HG02588 (cell line): Measurements from ENCODE around the gene DCLK1.

Source experiments
- ATAC-seq: cut with Tn5 transposase; IDR thresholded peaks from one replicate; pipeline ENCODE4 v1.9.1; 2021; ENCODE audit warnings: mild to moderate bottlenecking, moderate library complexity; ENCODE audit not compliant: unreplicated experiment

DCLK1 gene

DNA sequence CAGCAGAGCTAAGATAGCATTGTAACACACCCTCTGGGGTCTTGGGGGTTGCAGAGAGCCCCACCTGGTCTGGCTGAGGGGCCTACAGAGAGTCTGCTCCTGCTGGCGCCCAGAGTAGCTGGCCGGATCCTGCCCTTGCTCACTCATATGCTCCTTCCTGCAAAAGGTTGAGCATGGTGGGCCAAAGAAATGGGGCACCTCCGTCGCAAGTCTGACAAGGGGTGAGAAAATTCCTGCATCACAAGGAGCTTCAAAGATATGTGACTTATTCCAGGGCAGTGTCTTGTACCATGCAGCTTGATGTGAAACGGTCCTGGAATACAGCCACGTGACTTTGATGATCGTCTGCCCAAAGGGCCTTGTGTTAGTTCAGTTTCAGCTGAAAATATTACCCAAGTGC lies 218.3 kb downstream of the DCLK1 start:
- no peak for ATAC-seq

- no peak for ATAC-seq
Observed at GRCh38 chr13:35909837-35910540, 221.2 kb downstream of the DCLK1 start.

DNA sequence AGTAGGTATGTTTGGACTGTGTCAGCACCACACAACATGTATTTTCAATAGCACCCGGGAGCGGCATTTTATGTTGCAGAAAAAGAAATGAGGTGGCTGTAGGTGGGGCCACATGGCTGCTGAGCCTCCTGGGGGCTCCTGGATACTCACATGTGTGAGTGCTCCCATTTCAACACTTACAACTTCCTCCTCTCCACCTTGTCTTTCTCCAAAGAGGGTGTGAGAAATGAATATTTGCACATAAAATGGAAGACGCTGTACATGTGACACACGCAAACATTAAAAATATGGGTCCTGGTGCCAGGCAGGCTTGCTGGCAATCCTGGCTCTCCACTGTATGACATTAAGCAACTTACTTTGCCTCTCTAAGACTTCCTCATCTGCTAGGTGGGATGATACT lies 222.1 kb downstream of the DCLK1 start:
- no peak for ATAC-seq

GRCh38 chr13:35908226-35908625 lies 223.0 kb downstream of the DCLK1 start:
- no peak for ATAC-seq

- no peak for ATAC-seq
Observed at GRCh38 chr13:35906636-35907035, 224.5 kb downstream of the DCLK1 start.

GRCh38 chr13:35903075-35903474 lies 228.1 kb downstream of the DCLK1 start:
- ATAC-seq: no peak

DNA sequence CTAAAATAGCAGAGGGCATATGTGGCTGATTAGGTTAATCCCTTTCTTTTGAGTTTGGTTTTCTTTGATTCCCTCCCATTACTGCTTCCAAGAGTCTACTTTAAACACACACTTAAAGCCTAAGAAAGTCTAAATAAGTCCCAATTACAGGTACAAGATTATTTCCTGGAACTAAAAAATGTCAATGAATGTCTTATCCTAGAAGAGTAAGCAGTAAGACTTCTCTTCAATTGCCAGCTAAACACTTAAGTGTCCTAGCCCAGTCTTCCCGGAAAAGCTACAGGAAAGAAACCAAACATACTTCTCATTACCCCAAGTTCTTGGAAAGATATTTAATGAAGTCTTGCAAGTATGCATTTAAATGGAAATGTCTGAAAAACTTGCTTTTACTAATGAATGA lies 233.1 kb downstream of the DCLK1 start:
- ATAC-seq: no peak

DNA sequence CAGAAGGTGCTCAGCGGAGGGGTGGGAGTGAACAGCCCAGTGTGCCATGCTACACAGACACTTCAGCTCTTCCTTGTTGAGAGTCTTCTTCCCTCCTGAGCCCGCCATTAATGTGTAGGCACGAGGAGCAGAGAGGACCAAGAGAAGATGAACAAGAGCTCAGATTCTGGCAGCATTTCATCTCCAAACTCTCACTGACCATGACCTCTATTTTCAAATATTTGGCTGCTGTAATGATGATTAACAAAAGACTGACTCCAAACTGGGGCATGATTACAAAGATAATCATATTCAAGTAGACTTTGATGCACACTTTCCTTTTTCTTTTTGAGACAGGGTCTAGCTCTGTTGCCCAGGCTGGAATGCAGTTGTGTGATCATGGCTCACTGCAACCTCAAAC lies 236.5 kb downstream of the DCLK1 start:
- ATAC-seq: no peak

GRCh38 chr13:35892837-35893814 lies 238.1 kb downstream of the DCLK1 start:
- ATAC-seq: no peak

DNA sequence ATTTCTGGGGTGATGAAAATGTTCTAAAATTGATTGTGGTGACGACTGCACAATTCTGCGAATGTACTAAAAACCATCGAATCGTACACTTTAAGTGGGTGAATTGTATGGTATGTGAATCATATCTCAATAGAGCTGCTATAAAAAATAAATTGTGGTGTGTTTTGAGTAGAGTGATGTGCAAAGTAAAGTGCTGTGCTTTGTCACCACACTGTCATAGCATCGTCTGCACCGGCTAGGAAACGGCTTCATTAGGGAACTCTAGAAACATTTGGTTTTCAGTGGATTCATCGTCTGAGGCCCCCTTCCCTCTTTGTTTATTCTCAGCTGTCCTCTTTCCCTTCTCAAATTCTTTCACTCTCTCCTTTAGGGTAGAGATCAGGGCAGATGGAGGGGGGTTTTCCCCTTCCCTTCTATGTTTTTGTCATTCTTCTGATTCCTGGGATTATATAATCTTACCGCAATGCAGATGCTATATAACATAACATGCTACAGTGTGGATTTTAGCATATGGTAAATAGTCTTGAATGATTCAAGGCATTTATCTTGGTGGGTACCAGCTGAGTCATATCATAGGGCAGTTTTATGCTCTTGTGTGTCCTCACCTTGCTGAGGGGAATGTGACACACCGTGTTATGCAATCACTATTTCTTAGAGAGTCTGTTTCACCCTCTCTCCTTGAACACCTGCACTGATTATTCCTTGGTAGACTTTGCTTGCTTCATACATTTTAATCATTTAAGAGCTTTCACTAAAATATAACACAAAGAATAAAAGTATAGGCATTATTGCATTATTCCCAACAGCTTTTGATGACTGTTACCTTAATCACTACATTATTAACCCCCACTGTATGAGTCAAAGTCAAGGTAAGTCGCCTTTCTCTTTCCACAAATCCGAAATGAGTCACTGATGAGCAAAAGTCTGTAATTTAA lies 239.4 kb downstream of the DCLK1 start:
- ATAC-seq: no peak

GRCh38 chr13:35889560-35889959 lies 241.6 kb downstream of the DCLK1 start:
- no peak for ATAC-seq

- ATAC-seq: no peak
Observed at GRCh38 chr13:35888981-35889380, 242.2 kb downstream of the DCLK1 start.

- no peak for ATAC-seq
Observed at GRCh38 chr13:35888457-35888883, 242.7 kb downstream of the DCLK1 start.

- ATAC-seq: no peak
Observed at GRCh38 chr13:35887115-35887666, 244.0 kb downstream of the DCLK1 start.

DNA sequence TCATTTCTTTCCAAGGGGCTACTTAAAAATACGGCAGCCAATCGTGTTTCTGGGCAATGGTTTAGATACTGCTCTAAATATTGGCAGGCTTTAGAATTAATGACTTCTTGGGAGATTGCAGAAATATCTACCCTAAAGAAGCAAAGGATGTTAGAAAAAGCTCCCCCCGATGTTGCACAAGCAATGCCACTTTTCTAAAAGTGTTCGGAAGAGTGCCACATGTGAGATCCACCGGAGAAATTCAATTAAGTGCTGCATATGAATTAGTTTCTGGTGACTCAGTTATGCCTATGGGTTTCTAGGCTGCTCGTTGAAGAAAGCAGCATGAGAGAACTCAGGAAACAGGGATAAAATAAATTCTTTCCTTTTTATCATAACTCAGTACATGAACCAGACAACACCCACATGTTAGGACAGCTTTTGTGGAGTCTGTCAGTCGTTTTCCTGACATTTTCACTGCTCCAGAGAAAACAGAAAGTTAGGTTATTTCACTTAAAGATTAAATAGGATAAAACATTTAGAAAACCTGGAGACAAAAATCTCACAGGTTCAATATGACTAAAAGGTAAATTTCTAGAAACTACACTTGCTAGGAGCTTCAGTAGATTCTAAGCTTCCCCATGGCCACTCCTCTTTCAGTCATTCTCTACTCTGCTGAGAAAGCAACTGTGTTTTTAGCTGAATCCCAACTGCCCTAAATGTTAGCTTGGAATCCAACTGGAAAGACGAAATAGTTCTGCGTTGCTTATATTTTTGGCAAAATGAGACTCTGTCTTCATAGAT lies 244.7 kb downstream of the DCLK1 start:
- ATAC-seq: no peak

DNA sequence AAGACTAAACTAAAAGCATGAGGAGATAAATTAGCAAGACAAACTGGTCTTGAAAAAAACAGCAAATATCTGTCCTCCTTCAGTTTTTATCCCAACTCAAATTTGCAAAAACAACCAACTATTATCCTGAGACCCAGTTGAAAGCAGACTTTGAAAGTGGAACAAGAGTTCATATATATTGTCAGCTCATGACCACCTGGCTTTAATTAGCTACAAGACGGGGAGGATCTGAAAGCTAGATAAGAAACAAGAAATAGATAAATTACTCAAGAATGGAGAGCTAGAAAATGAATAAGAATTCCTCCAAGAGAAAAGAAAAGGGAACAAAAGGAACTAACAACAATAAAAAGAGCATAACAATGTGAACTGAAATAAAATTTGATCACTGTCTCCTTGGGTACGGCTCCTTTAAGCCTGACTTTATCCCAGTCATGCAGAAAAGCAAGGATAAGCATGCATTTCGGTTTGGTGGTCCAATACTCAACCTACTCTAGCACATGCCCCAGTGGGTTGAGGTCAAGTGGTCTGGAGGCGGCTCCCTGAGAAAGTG lies 246.9 kb downstream of the DCLK1 start:
- no peak for ATAC-seq

- ATAC-seq: no peak
Observed at GRCh38 chr13:35882722-35883497, 248.3 kb downstream of the DCLK1 start.

- no peak for ATAC-seq
Observed at GRCh38 chr13:35881360-35881759, 249.8 kb downstream of the DCLK1 start.

- ATAC-seq: no peak
Observed at GRCh38 chr13:35879111-35879510, 252.1 kb downstream of the DCLK1 start.
